Colonic mucosa (tissue), 4 donors: ENCODE measurements around the gene ADAM12. TPM values are rescaled to one million over a fixed set of nuclear protein-coding genes. Genes with fewer than 3 reads are reported as not detected.

Experiments used
- DNase-seq: peaks from one replicate; pipeline ENCODE4 v3.0.0-alpha.2; 2020
- H3K27ac ChIP-seq: fragments of 200-600 bp; one replicate; pipeline ENCODE4 v1.8.0; 2021
- H3K27me3 ChIP-seq: fragments of 200-600 bp; one replicate; pipeline ENCODE4 v1.8.0; 2021
- H3K36me3 ChIP-seq: fragments of 200-600 bp; one replicate; pipeline ENCODE4 v1.8.0; 2021
- H3K4me1 ChIP-seq: fragments of 200-600 bp; one replicate; pipeline ENCODE4 v1.8.0; 2021; ENCODE audit warnings: mild to moderate bottlenecking
- H3K4me3 ChIP-seq: fragments of 200-600 bp; one replicate; pipeline ENCODE4 v1.8.0; 2021
- H3K9ac ChIP-seq, 2 donors: one replicate each; pipeline ENCODE4 v1.7.0; 2013; ENCODE audit warnings: control low read depth in 2 of 2, low read depth in 2 of 2, low read length in 2 of 2
- H3K9me3 ChIP-seq: fragments of 200-600 bp; one replicate; pipeline ENCODE4 v1.8.0; 2021
- intact Hi-C: fragments of 100-400 bp; cut with DNase I; formaldehyde crosslinking; loops from one replicate; pipeline ENCODE4 v1.14.1; 2022
- total RNA-seq, 2 donors: library from RNA; stranded (reverse); fragmentation: NEBNext Ultra II Directional in 1 of 2; extraction: Animal tissue kit (Norgen Biotek cat#: 25700) in 1 of 2; gene quantifications; one replicate each; pipeline ENCODE4 v1.2.1, GENCODE V29; 2021
- TF ChIP-seq, protein P1 (sequence below): fragments of 200-600 bp; IDR thresholded peaks from one replicate; pipeline ENCODE4 v1.8.0; 2022; ENCODE audit warnings: antibody characterized with exemption, mild to moderate bottlenecking
- donor health status: healthy.
- donor health status: DM: no; HTN: no; CAD: no.
- donor health status: DM: no; HTN: no; CAD: no.

Gene ADAM12
- total RNA-seq, 2 donors from 2014 or later = 0.30 to 0.64 TPM

DNA sequence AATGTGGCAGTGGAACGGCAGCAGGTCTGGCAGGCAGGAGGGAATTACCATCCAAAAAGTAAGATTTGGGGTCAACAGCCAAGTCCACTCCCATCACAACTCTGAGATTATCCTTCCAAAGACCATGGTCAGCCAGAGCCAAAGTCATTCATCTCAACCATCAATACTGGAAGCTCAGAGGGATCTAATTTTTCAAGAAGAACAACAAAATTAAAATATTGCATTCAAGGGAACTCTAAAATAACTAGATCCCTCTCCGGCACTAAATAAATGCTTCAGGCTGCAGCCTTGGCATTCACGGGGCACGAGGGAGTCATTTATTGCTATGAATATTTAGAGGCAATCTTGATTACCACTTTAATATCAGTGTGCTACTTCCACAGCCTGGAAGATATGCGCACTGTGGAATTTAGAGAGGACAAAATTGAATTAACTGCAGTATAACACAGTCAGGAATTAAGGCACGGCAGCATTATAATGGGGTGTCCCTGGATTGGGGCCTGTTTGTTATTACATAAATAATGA lies 102.0 kb downstream of the ADAM12 start:
- H3K36me3 ChIP-seq = no peaks in the 10 kb centered on the region
- H3K4me3 ChIP-seq = no peak overlapping the region
- no peak overlapping the region for H3K9ac ChIP-seq
- no peaks in the 10 kb centered on the region for H3K27me3 ChIP-seq
- no peaks in the 10 kb centered on the region for H3K9me3 ChIP-seq
- TF ChIP-seq, protein P1, sequence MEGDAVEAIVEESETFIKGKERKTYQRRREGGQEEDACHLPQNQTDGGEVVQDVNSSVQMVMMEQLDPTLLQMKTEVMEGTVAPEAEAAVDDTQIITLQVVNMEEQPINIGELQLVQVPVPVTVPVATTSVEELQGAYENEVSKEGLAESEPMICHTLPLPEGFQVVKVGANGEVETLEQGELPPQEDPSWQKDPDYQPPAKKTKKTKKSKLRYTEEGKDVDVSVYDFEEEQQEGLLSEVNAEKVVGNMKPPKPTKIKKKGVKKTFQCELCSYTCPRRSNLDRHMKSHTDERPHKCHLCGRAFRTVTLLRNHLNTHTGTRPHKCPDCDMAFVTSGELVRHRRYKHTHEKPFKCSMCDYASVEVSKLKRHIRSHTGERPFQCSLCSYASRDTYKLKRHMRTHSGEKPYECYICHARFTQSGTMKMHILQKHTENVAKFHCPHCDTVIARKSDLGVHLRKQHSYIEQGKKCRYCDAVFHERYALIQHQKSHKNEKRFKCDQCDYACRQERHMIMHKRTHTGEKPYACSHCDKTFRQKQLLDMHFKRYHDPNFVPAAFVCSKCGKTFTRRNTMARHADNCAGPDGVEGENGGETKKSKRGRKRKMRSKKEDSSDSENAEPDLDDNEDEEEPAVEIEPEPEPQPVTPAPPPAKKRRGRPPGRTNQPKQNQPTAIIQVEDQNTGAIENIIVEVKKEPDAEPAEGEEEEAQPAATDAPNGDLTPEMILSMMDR = no peak
- no peaks in the 10 kb centered on the region for H3K4me1 ChIP-seq
- no peak overlapping the region for H3K27ac ChIP-seq
- DNase-seq = no peak
- intact Hi-C loops = no loop called here

DNA sequence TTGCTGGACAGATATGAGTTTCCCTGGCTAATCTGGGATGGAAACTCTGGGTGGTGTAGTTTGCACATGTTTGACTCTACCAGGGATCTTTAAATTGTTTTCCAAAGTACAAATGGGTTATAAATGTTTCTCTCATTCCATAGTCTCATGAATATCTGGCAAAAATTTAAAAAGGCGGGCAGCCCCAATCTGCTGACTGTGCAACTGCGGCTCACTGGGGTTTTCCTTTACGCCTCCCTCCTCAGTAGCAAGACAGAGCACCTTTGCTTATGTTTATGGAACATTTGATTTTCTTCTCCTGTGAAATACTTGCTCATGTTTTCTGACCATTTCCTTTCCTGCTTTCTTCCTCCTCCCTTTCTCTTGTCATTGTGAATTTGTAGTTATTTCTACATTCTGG lies 105.0 kb downstream of the ADAM12 start:
- Histone ChIP-seq H3K27me3 (no peaks in the 10 kb centered on the region), H3K9ac (no peak overlapping the region), H3K36me3 (no peaks in the 10 kb centered on the region), H3K9me3 (no peaks in the 10 kb centered on the region), H3K4me3 (no peak overlapping the region), H3K27ac (no peak overlapping the region), H3K4me1 (no peaks in the 10 kb centered on the region)
- TF ChIP-seq, protein P1 = no peak
- DNase-seq = no peak
- intact Hi-C loops = no loop called here

DNA sequence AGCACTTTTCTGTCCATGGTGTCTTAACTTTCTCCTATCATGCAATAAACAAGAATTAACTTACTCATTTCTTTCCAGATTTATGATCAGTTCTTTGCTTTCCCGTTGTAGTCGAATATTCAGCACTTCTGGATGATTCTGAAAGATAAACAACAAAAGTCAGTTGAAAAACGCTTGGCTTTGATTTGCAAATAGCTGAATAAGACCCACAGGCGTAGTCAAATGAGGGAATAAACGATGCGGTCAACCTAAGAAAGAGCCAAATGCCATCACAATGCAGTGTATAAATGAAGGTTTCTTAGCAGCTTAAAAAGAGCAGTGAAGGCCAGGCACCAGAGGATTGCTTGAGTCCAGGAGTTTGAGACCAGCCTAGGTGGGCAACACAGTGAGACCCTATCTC lies 109.4 kb downstream of the ADAM12 start:
- no peak overlapping the region for H3K4me3 ChIP-seq
- H3K36me3 ChIP-seq = no peaks in the 10 kb centered on the region
- no peaks in the 10 kb centered on the region for H3K27me3 ChIP-seq
- no peak overlapping the region for H3K9ac ChIP-seq
- TF ChIP-seq, protein P1 = no peak
- DNase-seq = no peak
- H3K4me1 ChIP-seq = no peaks in the 10 kb centered on the region
- no peaks in the 10 kb centered on the region for H3K9me3 ChIP-seq
- intact Hi-C loops = no loop called here
- H3K27ac ChIP-seq = no peak overlapping the region

DNA sequence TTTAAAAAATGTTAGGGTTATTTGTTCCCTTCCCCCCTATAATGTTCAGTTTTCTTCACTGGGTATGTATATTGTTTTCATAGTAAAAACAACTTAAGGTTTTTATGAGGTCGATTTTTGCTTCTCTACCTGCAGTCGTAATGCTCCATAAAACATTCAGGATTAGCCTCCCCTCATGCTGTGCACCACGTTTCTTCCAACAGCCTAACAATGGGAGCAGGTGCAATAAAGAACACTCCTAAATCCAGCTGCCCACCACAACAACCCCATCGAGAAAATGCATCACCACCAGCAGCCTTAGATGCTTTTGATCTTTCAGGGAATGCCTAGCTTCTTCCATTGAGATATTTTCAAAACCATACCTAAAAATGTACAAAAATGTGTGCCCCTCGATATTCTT lies 111.1 kb downstream of the ADAM12 start:
- Histone ChIP-seq H3K27ac (no peak overlapping the region), H3K27me3 (no peaks in the 10 kb centered on the region), H3K9me3 (no peaks in the 10 kb centered on the region), H3K36me3 (no peaks in the 10 kb centered on the region), H3K4me3 (no peak overlapping the region), H3K4me1 (no peaks in the 10 kb centered on the region), H3K9ac (no peak overlapping the region)
- intact Hi-C loops = no loop called here
- DNase-seq = no peak
- TF ChIP-seq, protein P1 = no peak

DNA sequence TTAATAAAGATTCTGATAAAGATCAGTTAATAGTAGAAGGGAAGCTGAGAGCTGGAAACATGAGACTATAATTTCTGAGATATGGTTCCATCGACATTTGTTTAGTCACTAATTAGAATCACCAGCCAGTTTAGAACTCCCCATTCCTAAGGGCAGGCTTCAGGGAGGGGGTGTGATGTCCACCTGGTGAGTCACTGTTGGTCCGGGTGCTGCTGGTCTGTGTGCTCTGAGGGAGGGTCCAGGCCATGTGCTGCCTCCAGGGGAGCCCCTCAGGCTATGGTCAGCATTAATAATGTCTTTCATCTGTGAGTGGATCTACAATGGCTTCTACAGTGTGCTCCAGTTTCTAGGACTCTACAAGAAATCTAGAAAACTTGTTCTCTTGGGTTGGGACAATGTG lies 115.8 kb downstream of the ADAM12 start:
- Histone ChIP-seq H3K36me3 (no peaks in the 10 kb centered on the region), H3K9ac (no peak overlapping the region), H3K4me1 (no peaks in the 10 kb centered on the region), H3K9me3 (no peaks in the 10 kb centered on the region), H3K27ac (no peak overlapping the region), H3K4me3 (no peak overlapping the region), H3K27me3 (no peaks in the 10 kb centered on the region)
- DNase-seq = no peak
- TF ChIP-seq, protein P1 = no peak
- intact Hi-C loops = no loop called here
